GM10266 (cell line): ENCODE data around the gene AZIN2.
"Not testable (repeated sequence)": the region's sequence is repeated elsewhere in the genome, so short reads cannot be mapped to it uniquely, and the experiment has no call there.

Source experiments
- DNase-seq: peaks from one replicate; pipeline ENCODE4 v3.0.0; 2012; ENCODE audit errors: extremely low spot score
- CTCF ChIP-seq: IDR thresholded peaks from 2 replicates; pipeline ENCODE4 v1.5.1; 2012; ENCODE audit warnings: mild to moderate bottlenecking, low read depth; ENCODE audit not compliant: control insufficient read depth, insufficient read depth; ENCODE audit errors: missing control alignments

AZIN2 gene

DNA sequence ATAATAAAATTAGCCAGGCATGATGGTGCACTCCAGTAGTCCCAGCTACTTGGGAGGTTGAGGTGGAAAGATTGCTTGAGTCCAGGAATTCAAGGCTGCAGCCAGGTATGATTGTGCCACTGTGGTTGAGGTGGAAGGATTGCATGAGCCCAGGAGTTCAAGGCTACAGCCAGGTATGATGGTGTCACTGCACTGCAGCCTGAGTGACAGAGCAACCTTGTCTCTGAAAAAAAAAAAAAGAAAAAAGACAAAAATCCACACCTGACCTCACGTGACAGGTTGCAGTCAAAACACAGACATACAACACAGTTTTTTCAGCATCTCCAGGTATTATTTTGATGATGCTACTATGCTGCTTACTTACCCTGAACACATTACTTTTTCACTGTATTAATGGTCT is 39.9 kb upstream of the AZIN2 start:
- no peak for DNase-seq
- TF ChIP-seq CTCF, result no peak

- no peak for TF ChIP-seq CTCF
- no peak for DNase-seq
These were observed 38.1 kb upstream of the AZIN2 start for GRCh38 chr1:33042831-33043230.

DNA sequence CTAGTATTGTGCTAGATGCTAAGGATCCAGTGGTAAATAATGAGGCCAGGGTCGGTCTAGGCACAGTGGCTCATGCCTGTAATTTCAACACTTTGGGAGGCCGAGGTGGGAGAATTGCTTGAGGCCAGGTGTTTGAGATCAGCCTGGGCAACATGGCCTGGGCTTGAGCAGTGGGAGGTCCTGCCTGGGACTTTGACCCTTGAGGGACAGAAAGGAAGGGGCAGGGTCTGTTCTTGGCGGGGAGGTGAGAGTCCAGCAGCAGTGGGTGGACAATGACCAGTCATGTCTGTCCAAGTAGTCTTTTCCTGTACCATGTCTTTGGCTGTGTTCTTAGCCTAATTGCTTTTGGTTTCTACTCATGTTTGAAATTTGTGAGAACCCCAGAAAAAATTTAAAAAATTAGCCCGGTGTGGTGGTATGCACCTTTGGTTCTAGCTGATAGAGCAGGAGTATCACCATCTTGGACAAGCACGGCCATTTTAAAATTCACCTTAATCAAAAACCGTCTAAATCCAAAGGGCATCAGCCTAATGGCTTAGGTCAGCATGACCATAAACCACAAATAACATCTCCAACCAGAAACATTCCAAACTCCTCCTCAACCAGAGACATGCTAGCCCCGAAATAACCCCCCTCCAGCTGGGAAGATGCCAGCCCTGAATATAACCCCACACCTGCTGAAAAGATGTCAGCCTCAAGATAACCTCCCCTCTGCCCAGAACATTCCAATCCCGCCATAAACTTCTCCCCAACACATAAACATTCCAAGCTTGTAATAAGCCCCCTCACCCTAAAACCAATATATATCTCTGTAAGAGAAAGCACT is 37.5 kb upstream of the AZIN2 start:
- DNase-seq, result no peak
- TF ChIP-seq CTCF, result no peak

DNA sequence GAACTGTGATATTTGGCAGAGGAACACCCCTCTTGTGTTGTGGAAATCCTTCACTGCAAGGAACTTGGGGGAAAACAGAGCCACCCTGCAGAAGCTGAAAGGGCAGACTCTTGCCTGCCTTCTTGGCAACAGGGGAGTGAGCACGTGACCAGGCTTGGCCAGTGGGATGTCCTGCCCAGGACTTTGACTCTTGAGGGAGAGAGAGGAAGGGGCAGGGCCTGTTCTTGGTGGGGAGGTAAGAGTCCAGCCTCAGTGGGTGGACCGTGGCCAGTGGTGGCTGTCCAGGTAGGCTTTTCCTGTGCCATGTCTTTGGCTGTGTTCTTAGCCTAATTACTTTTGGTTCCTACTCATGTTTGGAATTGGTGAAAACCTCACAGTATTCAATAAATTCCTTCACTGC is 35.7 kb upstream of the AZIN2 start:
- no peak for TF ChIP-seq CTCF
- DNase-seq, result no peak

- TF ChIP-seq CTCF, result no peak
- DNase-seq, result no peak
These were observed 35.1 kb upstream of the AZIN2 start for GRCh38 chr1:33045814-33046213.

- DNase-seq, result not testable (repeated sequence)
These were observed 34.7 kb upstream of the AZIN2 start for GRCh38 chr1:33046234-33046633.

GRCh38 chr1:33047290-33047689 is 33.7 kb upstream of the AZIN2 start:
- no peak for DNase-seq
- TF ChIP-seq CTCF, result no peak
